Adrenal gland (tissue), 12 donors: ENCODE results near the gene GNG8. TPM values are rescaled to one million over a fixed set of nuclear protein-coding genes. Genes with fewer than 3 reads are reported as not detected.
A peak's percentile ranks its signal among the peaks of the same experiment; 100 is the strongest.

Source experiments
- DNase-seq, 7 donors: peaks; one replicate each; pipeline ENCODE4 v3.0.0-alpha.2; 2019 to 2020
- H3K27ac ChIP-seq, 5 donors: fragments of 200-600 bp; sonication (generic) in 4 of 5; 1 replicate in 3 of 5; 2 replicates in 2 of 5; pipeline versions ENCODE4 v1.5.1 to v1.8.0; 2016 to 2020; ENCODE audit warnings: mild to moderate bottlenecking in 1 of 5
- H3K27me3 ChIP-seq: fragments of 200-600 bp; 2 replicates; pipeline ENCODE4 v1.8.0; 2021
- H3K36me3 ChIP-seq, 2 donors: fragments of 200-600 bp; replicated peaks in 1 of 2; 1 replicate in 1 of 2; 2 replicates in 1 of 2; pipeline versions ENCODE4 v1.5.1 to v1.8.0; 2018 to 2022
- H3K4me1 ChIP-seq, 2 donors: fragments of 200-600 bp; replicated peaks in 1 of 2; 1 replicate in 1 of 2; 2 replicates in 1 of 2; pipeline versions ENCODE4 v1.5.1 to v1.8.0; 2018 to 2021
- H3K4me3 ChIP-seq, 4 donors: fragments of 200-600 bp; sonication (generic) in 3 of 4; one replicate each; pipeline ENCODE4 v1.5.1; 2016 to 2018
- H3K9me3 ChIP-seq, 3 donors: fragments of 200-600 bp; sonication (generic) in 1 of 3; replicated peaks in 1 of 3; 1 replicate in 2 of 3; 2 replicates in 1 of 3; pipeline versions ENCODE4 v1.5.1 to v1.8.0; 2016 to 2021
- CTCF ChIP-seq, 6 experiments: fragments of 450-650 bp in 4 of 6; fragments of 200-600 bp in 2 of 6; sonication (generic) in 1 of 6; IDR thresholded peaks; 1 replicate in 5 of 6; 2 replicates in 1 of 6; pipeline versions ENCODE4 v1.5.1 to v1.8.0; 2016 to 2021; ENCODE audit warnings: antibody characterized with exemption in 6 of 6, mild to moderate bottlenecking in 2 of 6, moderate library complexity in 1 of 6
- POLR2A ChIP-seq, 2 donors: fragments of 450-650 bp; IDR thresholded peaks; one replicate each; pipeline ENCODE4 v1.6.1; 2017; ENCODE audit warnings: antibody characterized with exemption in 2 of 2, mild to moderate bottlenecking in 2 of 2, moderate library complexity in 1 of 2
- WGBS, 4 donors: extraction: QIAGEN DNeasy Blood & Tissue Kit in 2 of 4; methylation state at CpG; one replicate each; pipeline versions ENCODE4 v1.1.5 to v1.1.7; 2013 to 2017; 5-methylcytosine and 5-hydroxymethylcytosine counted together
- intact Hi-C, 2 donors: fragments of 100-400 bp; cut with DNase I; formaldehyde crosslinking; loops; one replicate each; pipeline versions ENCODE4 v1.14.1 to v1.15.0; 2022 to 2023
- polyA plus RNA-seq, 3 donors: library from polyadenylated mRNA; stranded (reverse); fragments of 200-250 nt in 2 of 3; fragments of 350-450 nt in 1 of 3; fragmentation: Illumina TruSeq in 1 of 3; extraction: RNeasy Lipid Tissue Mini Kit (QIAGEN cat#74804) in 1 of 3; gene quantifications; one replicate each; pipeline ENCODE4 v1.2.3, GENCODE V29; 2013 to 2014
- total RNA-seq, 9 donors: library from RNA; depleted of rRNA in 4 of 9; stranded (reverse); fragments of >200 nt in 4 of 9; fragments of 120-200 nt in 1 of 9; fragmentation: NEBNext Ultra II Directional in 1 of 9; extraction: Animal tissue kit (Norgen Biotek cat#: 25700) in 1 of 9; gene quantifications; one replicate each; pipeline versions ENCODE4 v1.1.0 to v1.2.4, GENCODE V29; 2013 to 2023
- donor health status: healthy with polysubstance abuse.
- donor health status: Bipolar disorder and iron deficiency.
- donor health status: DM: yes; HTN: yes; CAD: no.
- donor health status: DM: no; HTN: no; CAD: no.
- donor health status: DM: no; HTN: no; CAD: no.
- donor health status: DM: yes; HTN: yes; CAD: no.

GNG8 gene
- total and polyA plus RNA-seq, 12 donors = 3.9 TPM; not detected in 11

GRCh38 chr19:46660008-46660517 is 24.1 kb upstream of the GNG8 start:
- 4 to 12% (median 11%) methylated on average over 6 to 14 of the region's 14 CpGs for WGBS, 4 donors
- Histone ChIP-seq H3K27me3 (no peaks in the 10 kb centered on the region), H3K4me3 (peak overlapping the region in 1 of 4 donors; percentile 61), H3K9me3 (no peaks in the 10 kb centered on the region), H3K36me3 (no peaks in the 10 kb centered on the region), H3K4me1 (peaks cover 12 to 26% of the 10 kb centered on the region in 2 donors), H3K27ac (peak overlapping the region in 2 of 5 donors; percentile 59 to 68)
- intact Hi-C loops = loop anchor here (5.0 to 10.0 kb wide), 2 partner anchors 48 to 125 kb away; no protein-coding TSS in a partner anchor
- DNase-seq = peak in 3 of 7 donors; percentile 24 to 38 (median 25)
- no peak for TF ChIP-seq POLR2A (IDR thresholded peaks at IDR 0.05)
- no peak for TF ChIP-seq CTCF (IDR thresholded peaks at IDR 0.05)

- no peaks in the 10 kb centered on the region for H3K27me3 ChIP-seq
- DNase-seq = peak in 4 of 7 donors; percentile 33 to 42 (median 36)
- no peaks in the 10 kb centered on the region for H3K36me3 ChIP-seq
- H3K4me3 ChIP-seq = peak overlapping the region in 2 of 4 donors; percentile 9 to 61
- H3K27ac ChIP-seq = peak overlapping the region in 2 of 5 donors; percentile 46 to 68
- no peaks in the 10 kb centered on the region for H3K9me3 ChIP-seq
- intact Hi-C loops = loop anchor here (5.0 to 10.0 kb wide), 2 partner anchors 47 to 125 kb away; no protein-coding TSS in a partner anchor
- WGBS, 4 donors = 5 to 13% (median 11%) methylated on average over 17 to 28 of the region's 28 CpGs
- peaks cover 12 to 26% of the 10 kb centered on the region in 2 donors for H3K4me1 ChIP-seq
- TF ChIP-seq POLR2A (IDR thresholded peaks at IDR 0.05) = no peak
- no peak for TF ChIP-seq CTCF (IDR thresholded peaks at IDR 0.05)
These were observed 23.4 kb upstream of the GNG8 start for GRCh38 chr19:46659151-46660007.

GRCh38 chr19:46656541-46656940 is 20.5 kb upstream of the GNG8 start:
- no peak for TF ChIP-seq POLR2A (IDR thresholded peaks at IDR 0.05)
- no peak for TF ChIP-seq CTCF (IDR thresholded peaks at IDR 0.05)
- H3K27ac ChIP-seq = no peak overlapping the region
- 92 to 98% (median 96%) methylated on average over 5 of the region's 5 CpGs for WGBS, 4 donors
- no peak for DNase-seq
- no peaks in the 10 kb centered on the region for H3K9me3 ChIP-seq
- no peak overlapping the region for H3K4me3 ChIP-seq
- peaks cover 5 to 16% of the 10 kb centered on the region in 2 donors for H3K4me1 ChIP-seq
- intact Hi-C loops = no loop called here
- H3K27me3 ChIP-seq = no peaks in the 10 kb centered on the region
- no peaks in the 10 kb centered on the region for H3K36me3 ChIP-seq

GRCh38 chr19:46654621-46655152 is 18.7 kb upstream of the GNG8 start:
- DNase-seq = no peak
- intact Hi-C loops = no loop called here
- H3K4me3 ChIP-seq = no peak overlapping the region
- no peaks in the 10 kb centered on the region for H3K36me3 ChIP-seq
- peaks cover 0 to 4% of the 10 kb centered on the region in 2 donors for H3K4me1 ChIP-seq
- TF ChIP-seq POLR2A (IDR thresholded peaks at IDR 0.05) = no peak
- TF ChIP-seq CTCF (IDR thresholded peaks at IDR 0.05) = no peak
- peak overlapping the region in 1 of 5 donors; percentile 21 for H3K27ac ChIP-seq
- no peaks in the 10 kb centered on the region for H3K9me3 ChIP-seq
- 57 to 65% (median 62%) methylated on average over 13 to 16 of the region's 16 CpGs for WGBS, 4 donors
- peaks cover 2% of the 10 kb centered on the region for H3K27me3 ChIP-seq
